ENCODE data around the gene CAMK2B. TPM values are rescaled to one million over a fixed set of nuclear protein-coding genes. Genes with fewer than 3 reads are reported as not detected.

Gene CAMK2B
- total and polyA plus RNA-seq, 7 experiments from 2014 or later: 0.12 to 0.61 TPM; not detected in 5

- DNase-seq: peak in 1 of 9 donors; percentile 5
- H3K27ac Mint-ChIP-seq: peak overlapping the region in 1 of 9 donors; percentile 62
- intact Hi-C loops (cut with micrococcal nuclease): no loop called here
- H3K36me3 ChIP-seq (ENCODE audit: control insufficient read depth in 2 of 3, insufficient read depth in 3 of 3, low read length in 3 of 3): peaks cover 0 to 21% (median 0%) of the 10 kb centered on the region in 3 experiments
- H3K4me3 ChIP-seq (ENCODE audit: low read length): no peak overlapping the region
- H3K4me1 ChIP-seq (ENCODE audit: control insufficient read depth in 2 of 2, insufficient read depth in 2 of 2, low read length in 2 of 2): no peaks in the 10 kb centered on the region
- H3K36me3 Mint-ChIP-seq: peaks cover 0 to 2% (median under 1%) of the 10 kb centered on the region in 5 donors
- H3K9me3 Mint-ChIP-seq: no peaks in the 10 kb centered on the region
- H3K27me3 ChIP-seq (ENCODE audit: control insufficient read depth in 2 of 2, insufficient read depth in 2 of 2, low read length in 2 of 2): no peaks in the 10 kb centered on the region
- H3K27ac ChIP-seq (ENCODE audit: low read depth, low read length): no peak overlapping the region
- ChIA-PET POLR2A (interaction anchor here (0.6 kb wide), 1 partner anchor 573 kb away, joined by 3 read pairs; no protein-coding TSS in a partner anchor), CTCF (no interaction called here)
- ATAC-seq: no peak
- no peaks in the 10 kb centered on the region for H3K27me3 Mint-ChIP-seq
- H3K9me3 ChIP-seq (ENCODE audit: control insufficient read depth in 2 of 3, low read length in 3 of 3): no peaks in the 10 kb centered on the region
- peaks cover 0 to 1% (median 0%) of the 10 kb centered on the region in 7 donors for H3K4me1 Mint-ChIP-seq
- H3K4me3 Mint-ChIP-seq: no peak overlapping the region
Measured at GRCh38 chr7:44216521-44217222, 108.7 kb downstream of the CAMK2B start.

DNA sequence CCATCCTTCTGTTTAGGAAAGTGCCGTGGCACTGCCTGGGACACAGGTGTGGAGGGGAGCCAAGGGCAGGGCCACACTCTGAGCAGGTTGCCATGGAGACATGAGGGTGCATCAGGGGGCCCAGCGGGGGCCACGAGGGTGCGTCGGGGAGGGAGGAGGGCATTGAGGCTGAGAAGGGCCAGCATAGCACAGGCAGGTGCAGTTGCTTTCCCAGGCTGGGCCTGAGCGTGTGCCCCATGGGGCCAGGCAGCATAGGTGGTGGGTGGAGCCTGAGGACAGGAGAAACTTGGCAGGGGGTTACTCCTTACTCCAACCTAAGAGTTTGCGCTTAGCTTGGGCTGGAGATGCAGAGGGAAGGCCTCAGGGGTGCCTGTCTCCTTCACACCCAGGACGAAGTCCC lies 109.4 kb downstream of the CAMK2B start:
- Mint-ChIP-seq H3K27ac (no peak overlapping the region), H3K36me3 (peaks cover 0 to 6% (median 4%) of the 10 kb centered on the region in 5 donors)

DNA sequence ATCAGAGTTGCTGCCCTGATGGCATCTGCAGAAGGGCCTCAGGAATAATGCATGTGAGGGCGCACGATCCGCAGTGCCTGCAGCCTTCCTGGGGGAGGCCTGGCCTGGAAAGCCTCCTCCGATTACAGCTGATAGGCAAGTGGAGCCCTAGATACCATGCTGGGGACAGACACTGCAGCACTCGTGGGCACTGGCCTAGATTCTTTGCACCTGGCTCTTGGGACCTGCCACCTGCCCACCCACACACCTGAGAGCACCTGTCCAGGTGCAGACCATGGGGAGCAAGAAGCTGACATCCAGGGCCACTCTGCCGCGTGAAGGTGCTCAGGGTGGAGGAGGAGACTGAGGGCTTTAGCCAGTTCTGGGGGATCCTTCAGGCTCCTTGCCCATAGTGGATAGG lies 109.9 kb downstream of the CAMK2B start:
- intact Hi-C loops (cut with micrococcal nuclease): no loop called here
- H3K27ac Mint-ChIP-seq: no peak overlapping the region

More for the DNA sequence above, 109.4 kb downstream of the CAMK2B start:
- DNase-seq: no peak
- intact Hi-C loops (cut with micrococcal nuclease): no loop called here
- Histone ChIP-seq H3K27ac (ENCODE audit: low read depth, low read length) (no peak overlapping the region), H3K4me3 (ENCODE audit: low read length) (no peak overlapping the region), H3K4me1 (ENCODE audit: control insufficient read depth in 2 of 2, insufficient read depth in 2 of 2, low read length in 2 of 2) (no peaks in the 10 kb centered on the region), H3K36me3 (ENCODE audit: control insufficient read depth in 2 of 3, insufficient read depth in 3 of 3, low read length in 3 of 3) (peaks cover 1 to 28% (median 4%) of the 10 kb centered on the region in 3 experiments), H3K9me3 (ENCODE audit: control insufficient read depth in 2 of 3, low read length in 3 of 3) (no peaks in the 10 kb centered on the region), H3K27me3 (ENCODE audit: control insufficient read depth in 2 of 2, insufficient read depth in 2 of 2, low read length in 2 of 2) (no peaks in the 10 kb centered on the region)
- ChIA-PET CTCF (no interaction called here), POLR2A (no interaction called here)
- no peak for ATAC-seq
- H3K9me3 Mint-ChIP-seq: no peaks in the 10 kb centered on the region
- peaks cover 0 to 1% (median 0%) of the 10 kb centered on the region in 7 donors for H3K4me1 Mint-ChIP-seq
- H3K27me3 Mint-ChIP-seq: no peaks in the 10 kb centered on the region
- H3K4me3 Mint-ChIP-seq: no peak overlapping the region

GRCh38 chr7:44213877-44214388 lies 111.5 kb downstream of the CAMK2B start:
- intact Hi-C loops (cut with micrococcal nuclease): loop anchor here in 1 of 2 donors (1.0 kb wide), 1 partner anchor 263 kb away; no protein-coding TSS in a partner anchor
- Mint-ChIP-seq H3K27ac (peak overlapping the region in 3 of 9 donors; percentile 4 to 36 (median 14)), H3K27me3 (no peaks in the 10 kb centered on the region), H3K4me3 (no peak overlapping the region), H3K9me3 (no peaks in the 10 kb centered on the region), H3K4me1 (peaks cover 0 to 1% (median 0%) of the 10 kb centered on the region in 7 donors), H3K36me3 (peaks cover 5 to 21% (median 10%) of the 10 kb centered on the region in 5 donors)
- no peak for DNase-seq
- Histone ChIP-seq H3K36me3 (ENCODE audit: control insufficient read depth in 2 of 3, insufficient read depth in 3 of 3, low read length in 3 of 3) (peaks cover 7 to 49% (median 7%) of the 10 kb centered on the region in 3 experiments), H3K9me3 (ENCODE audit: control insufficient read depth in 2 of 3, low read length in 3 of 3) (no peaks in the 10 kb centered on the region), H3K27me3 (ENCODE audit: control insufficient read depth in 2 of 2, insufficient read depth in 2 of 2, low read length in 2 of 2) (no peaks in the 10 kb centered on the region), H3K4me1 (ENCODE audit: control insufficient read depth in 2 of 2, insufficient read depth in 2 of 2, low read length in 2 of 2) (no peaks in the 10 kb centered on the region), H3K4me3 (ENCODE audit: low read length) (no peak overlapping the region), H3K27ac (ENCODE audit: low read depth, low read length) (no peak overlapping the region)
- ATAC-seq: no peak
- ChIA-PET CTCF (no interaction called here), POLR2A (no interaction called here)

More for the DNA sequence above, 109.9 kb downstream of the CAMK2B start:
- Mint-ChIP-seq H3K4me1 (peaks cover 0 to 1% (median 0%) of the 10 kb centered on the region in 7 donors), H3K27me3 (no peaks in the 10 kb centered on the region), H3K9me3 (no peaks in the 10 kb centered on the region), H3K4me3 (no peak overlapping the region), H3K36me3 (peaks cover 3 to 8% (median 5%) of the 10 kb centered on the region in 5 donors)
- Histone ChIP-seq H3K4me1 (ENCODE audit: control insufficient read depth in 2 of 2, insufficient read depth in 2 of 2, low read length in 2 of 2) (no peaks in the 10 kb centered on the region), H3K36me3 (ENCODE audit: control insufficient read depth in 2 of 3, insufficient read depth in 3 of 3, low read length in 3 of 3) (peaks cover 4 to 33% (median 7%) of the 10 kb centered on the region in 3 experiments), H3K4me3 (ENCODE audit: low read length) (no peak overlapping the region), H3K9me3 (ENCODE audit: control insufficient read depth in 2 of 3, low read length in 3 of 3) (no peaks in the 10 kb centered on the region), H3K27ac (ENCODE audit: low read depth, low read length) (no peak overlapping the region), H3K27me3 (ENCODE audit: control insufficient read depth in 2 of 2, insufficient read depth in 2 of 2, low read length in 2 of 2) (no peaks in the 10 kb centered on the region)
- DNase-seq: peak in 1 of 9 donors; percentile 2
- ChIA-PET CTCF (no interaction called here), POLR2A (no interaction called here)
- no peak for ATAC-seq

DNA sequence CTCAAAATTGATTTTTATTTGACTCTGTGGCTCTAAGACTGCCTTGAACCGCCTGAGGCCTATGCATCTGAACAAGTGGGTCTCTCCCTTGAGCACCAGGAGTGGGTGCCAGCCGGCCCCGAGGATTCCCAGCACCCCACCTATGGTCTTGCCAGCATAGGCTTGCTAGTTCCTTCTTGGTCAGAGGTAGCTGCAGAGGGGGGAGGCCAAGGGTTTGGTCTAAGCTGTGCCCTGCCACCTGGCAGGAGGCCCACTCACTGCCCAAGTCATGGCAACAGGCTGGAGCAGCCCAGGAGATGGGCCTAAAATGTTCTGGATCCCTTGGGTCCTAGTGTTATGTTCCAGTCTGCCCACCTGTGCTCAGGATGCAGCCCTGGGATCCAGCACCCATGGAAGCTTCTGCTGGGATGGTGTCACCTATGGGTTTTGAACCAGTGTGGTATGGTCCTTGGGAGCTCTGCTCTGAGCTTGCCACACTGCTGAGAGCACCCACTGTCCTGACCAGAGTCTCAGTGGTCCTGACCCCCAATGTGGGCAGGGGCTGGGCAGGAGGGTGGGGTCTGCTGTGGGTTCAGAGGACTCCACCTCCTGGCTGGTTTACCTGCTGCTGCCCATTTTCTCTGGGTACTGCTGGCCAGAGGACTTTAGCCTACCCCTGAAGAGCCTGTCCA lies 112.1 kb downstream of the CAMK2B start:
- Histone ChIP-seq H3K27ac (ENCODE audit: low read depth, low read length) (no peak overlapping the region), H3K9me3 (ENCODE audit: control insufficient read depth in 2 of 3, low read length in 3 of 3) (no peaks in the 10 kb centered on the region)

DNA sequence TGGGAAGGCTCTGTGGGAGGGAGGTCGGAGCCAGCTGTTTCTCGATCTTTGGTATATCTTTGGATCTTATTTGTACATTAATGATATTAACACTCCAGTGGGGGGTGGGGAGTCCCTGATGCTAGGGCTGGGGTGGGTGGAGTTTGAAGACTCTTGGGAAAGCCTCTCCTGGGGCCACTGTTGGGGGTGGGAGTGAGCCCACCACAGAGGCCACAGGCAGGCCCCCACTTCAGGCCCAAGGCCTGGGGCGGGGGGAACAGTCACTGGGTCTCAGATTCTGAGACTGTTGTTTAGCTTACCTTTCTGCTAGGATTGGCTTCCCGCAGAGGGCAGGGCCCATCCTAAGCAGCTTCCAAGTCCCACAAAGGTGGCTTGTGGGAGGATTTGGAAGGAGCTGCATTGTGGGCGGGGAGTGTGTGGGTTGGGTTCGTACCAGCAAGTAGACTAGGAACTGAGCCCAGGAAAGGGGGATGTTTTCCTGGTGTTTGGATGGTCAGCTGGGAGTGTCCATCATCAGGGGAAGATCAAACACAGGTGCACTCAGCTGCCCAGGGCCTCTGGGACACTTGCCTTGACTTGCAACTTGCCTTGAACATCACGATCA lies 112.7 kb downstream of the CAMK2B start:
- intact Hi-C loops (cut with micrococcal nuclease): no loop called here
- no peak for DNase-seq
- peaks cover 7 to 61% (median 10%) of the 10 kb centered on the region in 3 experiments for H3K36me3 ChIP-seq (ENCODE audit: control insufficient read depth in 2 of 3, insufficient read depth in 3 of 3, low read length in 3 of 3)
- no peaks in the 10 kb centered on the region for H3K27me3 ChIP-seq (ENCODE audit: control insufficient read depth in 2 of 2, insufficient read depth in 2 of 2, low read length in 2 of 2)
- no peaks in the 10 kb centered on the region for H3K4me1 ChIP-seq (ENCODE audit: control insufficient read depth in 2 of 2, insufficient read depth in 2 of 2, low read length in 2 of 2)
- Mint-ChIP-seq H3K9me3 (no peaks in the 10 kb centered on the region), H3K27me3 (no peaks in the 10 kb centered on the region), H3K4me1 (peaks cover 0 to 1% (median 0%) of the 10 kb centered on the region in 7 donors), H3K36me3 (peaks cover 8 to 24% (median 12%) of the 10 kb centered on the region in 5 donors), H3K4me3 (no peak overlapping the region), H3K27ac (no peak overlapping the region)
- CTCF ChIA-PET: no interaction called here
- POLR2A ChIA-PET: no interaction called here
- no peaks in the 10 kb centered on the region for H3K9me3 ChIP-seq (ENCODE audit: control insufficient read depth in 2 of 3, low read length in 3 of 3)
- H3K27ac ChIP-seq (ENCODE audit: low read depth, low read length): no peak overlapping the region
- H3K4me3 ChIP-seq (ENCODE audit: low read length): no peak overlapping the region
- ATAC-seq: no peak

More for the DNA sequence above, 112.1 kb downstream of the CAMK2B start:
- no peak overlapping the region for H3K4me3 ChIP-seq (ENCODE audit: low read length)
- Mint-ChIP-seq H3K36me3 (peaks cover 8 to 24% (median 12%) of the 10 kb centered on the region in 5 donors), H3K9me3 (no peaks in the 10 kb centered on the region), H3K4me1 (peaks cover 0 to 1% (median 0%) of the 10 kb centered on the region in 7 donors), H3K4me3 (no peak overlapping the region), H3K27me3 (no peaks in the 10 kb centered on the region), H3K27ac (no peak overlapping the region)
- no peaks in the 10 kb centered on the region for H3K27me3 ChIP-seq (ENCODE audit: control insufficient read depth in 2 of 2, insufficient read depth in 2 of 2, low read length in 2 of 2)
- no peaks in the 10 kb centered on the region for H3K4me1 ChIP-seq (ENCODE audit: control insufficient read depth in 2 of 2, insufficient read depth in 2 of 2, low read length in 2 of 2)
- ChIA-PET CTCF (no interaction called here), POLR2A (no interaction called here)
- ATAC-seq (no peak), DNase-seq (no peak)
- intact Hi-C loops (cut with micrococcal nuclease): no loop called here
- H3K36me3 ChIP-seq (ENCODE audit: control insufficient read depth in 2 of 3, insufficient read depth in 3 of 3, low read length in 3 of 3): peaks cover 7 to 54% (median 10%) of the 10 kb centered on the region in 3 experiments

All from naive thymus-derived CD4-positive, alpha-beta T cell (primary cell).